Fibroblast of skin of right biceps (primary cell): Measurements from ENCODE around the gene THRSP.
"Not testable (repeated sequence)": the region's sequence is repeated elsewhere in the genome, so short reads cannot be mapped to it uniquely, and the experiment has no call there.

Source experiments
- DNase-seq: peaks from one replicate; pipeline ENCODE4 v3.0.0-alpha.2; 2013

THRSP gene

GRCh38 chr11:78067704-78068103, 4.0 kb downstream of the THRSP start:
- DNase-seq: no peak

GRCh38 chr11:78069465-78069864, 5.8 kb downstream of the THRSP start:
- no peak for DNase-seq

- DNase-seq: no peak
Observed at GRCh38 chr11:78070621-78071020, 7.0 kb downstream of the THRSP start.

GRCh38 chr11:78071717-78072116, 8.1 kb downstream of the THRSP start:
- DNase-seq: no peak

- no peak for DNase-seq
Observed at GRCh38 chr11:78072455-78072854, 8.8 kb downstream of the THRSP start.

- no peak for DNase-seq
Observed at GRCh38 chr11:78074756-78075155, 11.1 kb downstream of the THRSP start.

GRCh38 chr11:78076733-78077403, 13.2 kb downstream of the THRSP start:
- no peak for DNase-seq

- not testable (repeated sequence) for DNase-seq
Observed at GRCh38 chr11:78077592-78077991, 13.9 kb downstream of the THRSP start.

- no peak for DNase-seq
Observed at GRCh38 chr11:78078218-78079167, 14.8 kb downstream of the THRSP start.

- peak; percentile 81 for DNase-seq
Observed at GRCh38 chr11:78079232-78080083, 15.8 kb downstream of the THRSP start, which contains the start of gene NDUFC2. Gene NDUFC2 (minus strand): TSS chr11:78079862. CDS start chr11:78079744, 118 bp downstream.

- no peak for DNase-seq
Observed at GRCh38 chr11:78080084-78080817, 16.6 kb downstream of the THRSP start.

- DNase-seq: peak; percentile 64
Observed at GRCh38 chr11:78080818-78081495, 17.3 kb downstream of the THRSP start.

- no peak for DNase-seq
Observed at GRCh38 chr11:78081583-78081982, 17.9 kb downstream of the THRSP start.

- no peak for DNase-seq
Observed at GRCh38 chr11:78082146-78082545, 18.5 kb downstream of the THRSP start.

- DNase-seq: no peak
Observed at GRCh38 chr11:78083021-78083420, 19.4 kb downstream of the THRSP start.

- not testable (repeated sequence) for DNase-seq
Observed at GRCh38 chr11:78084506-78084905, 20.8 kb downstream of the THRSP start.

- no peak for DNase-seq
Observed at GRCh38 chr11:78085972-78086371, 22.3 kb downstream of the THRSP start.

GRCh38 chr11:78086521-78087074, 22.9 kb downstream of the THRSP start:
- DNase-seq: not testable (repeated sequence)

GRCh38 chr11:78094250-78094649, 30.6 kb downstream of the THRSP start:
- no peak for DNase-seq

- no peak for DNase-seq
Observed at GRCh38 chr11:78097666-78098385, 34.2 kb downstream of the THRSP start.

GRCh38 chr11:78099666-78100065, 36.0 kb downstream of the THRSP start:
- no peak for DNase-seq
